NCI-H2107 treated with DMSO at 0.1 percent for 48 hours (cell line): Measurements from ENCODE around the gene PTPRQ.

Source experiments
- DNase-seq: peaks from one replicate; lab custom pipeline; 2025; ENCODE audit not compliant: unreplicated experiment; lab: John Stamatoyannopoulos, UW

The PTPRQ gene

GRCh38 chr12:80698256-80698655 lies 254.2 kb downstream of the PTPRQ start:
- no peak for DNase-seq

- DNase-seq = no peak
These were observed 255.0 kb downstream of the PTPRQ start for GRCh38 chr12:80698847-80699542.

GRCh38 chr12:80700327-80700726 lies 256.3 kb downstream of the PTPRQ start:
- no peak for DNase-seq

DNA sequence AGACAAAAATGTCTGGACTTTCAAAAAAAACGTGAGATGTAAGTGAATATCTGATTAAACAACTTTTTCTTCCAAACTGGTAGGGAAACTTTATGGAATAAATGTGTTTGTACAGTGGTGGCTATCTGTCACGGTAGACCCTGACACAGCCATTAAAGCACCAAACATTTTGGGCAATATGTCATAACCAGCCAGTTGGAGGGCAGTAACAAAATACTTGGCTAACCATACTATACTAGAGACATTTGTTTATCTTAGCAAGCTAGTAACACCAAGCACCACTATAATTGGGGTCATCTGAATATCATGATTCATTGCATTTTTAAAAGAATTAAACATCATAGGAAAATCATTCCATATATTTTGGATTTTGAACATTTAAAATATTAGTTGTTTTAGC lies 257.4 kb downstream of the PTPRQ start:
- no peak for DNase-seq

DNA sequence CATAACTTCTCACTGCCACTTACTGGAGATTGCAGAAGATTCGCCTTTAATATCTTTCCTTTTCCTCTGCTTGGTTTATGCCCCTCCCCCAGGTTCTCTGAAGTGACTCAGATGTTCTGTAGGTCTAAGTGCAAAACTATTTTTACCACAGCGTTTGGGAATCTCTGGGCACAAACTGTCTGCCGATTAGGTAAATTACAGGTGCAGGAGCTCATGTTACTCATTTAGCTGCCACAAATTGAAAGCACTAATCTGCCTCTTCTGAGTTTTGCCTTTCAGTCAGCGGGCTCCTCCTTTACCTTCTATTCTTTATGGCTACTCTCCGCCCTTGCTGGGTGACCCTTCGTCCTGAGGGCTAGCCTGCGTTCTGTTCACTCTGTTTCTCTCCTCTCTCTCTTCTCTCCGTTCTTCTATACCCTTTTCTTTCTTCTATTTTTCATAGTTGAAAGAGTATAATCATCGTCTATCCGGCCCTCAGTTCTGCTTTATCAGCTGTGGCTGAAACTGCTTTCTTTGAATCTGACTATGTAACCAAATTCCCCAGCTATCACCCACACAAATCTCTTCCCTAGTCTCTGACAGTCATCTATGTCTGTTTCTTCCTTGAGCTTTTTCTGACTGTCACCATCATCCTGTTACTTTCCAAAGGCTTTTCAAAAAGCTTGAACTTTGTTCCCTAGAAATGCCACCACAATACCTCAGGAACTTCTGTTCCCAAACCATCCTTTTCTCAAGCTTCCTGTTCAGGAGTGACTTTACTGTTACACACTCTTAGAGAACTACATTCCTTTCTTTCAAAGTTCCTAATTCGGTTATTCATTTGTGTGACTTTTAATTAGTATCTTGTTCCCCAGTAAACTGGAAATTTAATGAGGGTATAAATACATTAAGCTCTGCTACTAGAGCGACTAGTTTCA lies 259.1 kb downstream of the PTPRQ start:
- DNase-seq = peak; percentile 87

GRCh38 chr12:80704420-80704819 lies 260.4 kb downstream of the PTPRQ start:
- no peak for DNase-seq

- no peak for DNase-seq
These were observed 263.2 kb downstream of the PTPRQ start, which contains the start of gene MYF6 for GRCh38 chr12:80707126-80707829. MYF6 (plus strand) TSS chr12:80707634; CDS start chr12:80707720, 86 bp downstream.

DNA sequence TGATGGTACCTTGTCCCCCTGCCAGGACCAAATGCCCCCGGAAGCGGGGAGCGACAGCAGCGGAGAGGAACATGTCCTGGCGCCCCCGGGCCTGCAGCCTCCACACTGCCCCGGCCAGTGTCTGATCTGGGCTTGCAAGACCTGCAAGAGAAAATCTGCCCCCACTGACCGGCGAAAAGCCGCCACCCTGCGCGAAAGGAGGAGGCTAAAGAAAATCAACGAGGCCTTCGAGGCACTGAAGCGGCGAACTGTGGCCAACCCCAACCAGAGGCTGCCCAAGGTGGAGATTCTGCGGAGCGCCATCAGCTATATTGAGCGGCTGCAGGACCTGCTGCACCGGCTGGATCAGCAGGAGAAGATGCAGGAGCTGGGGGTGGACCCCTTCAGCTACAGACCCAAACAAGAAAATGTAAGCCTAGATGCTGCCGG lies 263.8 kb downstream of the PTPRQ start:
- no peak for DNase-seq

DNA sequence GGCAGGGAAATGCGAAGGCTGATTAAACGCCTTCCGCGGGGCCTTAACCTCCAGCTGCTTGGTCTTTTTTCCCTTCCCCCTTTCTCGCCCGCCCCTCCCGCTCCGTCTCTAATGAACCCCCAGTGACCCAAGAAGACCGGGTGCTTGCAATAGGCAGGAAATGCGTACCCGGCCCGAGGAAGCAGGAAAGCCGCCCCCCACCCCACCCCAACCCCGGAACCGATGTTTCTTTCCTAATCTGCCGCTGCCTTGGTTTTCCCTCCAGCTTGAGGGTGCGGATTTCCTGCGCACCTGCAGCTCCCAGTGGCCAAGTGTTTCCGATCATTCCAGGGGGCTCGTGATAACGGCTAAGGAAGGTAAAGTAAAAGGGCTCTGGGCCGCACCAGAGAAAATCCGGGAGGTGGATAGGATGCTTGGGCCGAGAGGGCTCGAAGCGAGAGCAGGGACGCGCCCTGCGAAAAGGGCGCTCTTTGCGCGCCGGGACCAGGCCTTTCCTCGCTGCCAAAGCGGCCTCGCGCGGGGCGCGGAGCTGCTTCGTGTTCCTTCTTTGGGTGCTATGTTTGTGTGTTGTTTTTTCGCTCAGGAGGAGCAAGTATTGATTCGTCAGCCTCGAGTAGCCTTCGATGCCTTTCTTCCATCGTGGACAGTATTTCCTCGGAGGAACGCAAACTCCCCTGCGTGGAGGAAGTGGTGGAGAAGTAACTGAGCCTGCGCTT lies 264.4 kb downstream of the PTPRQ start:
- no peak for DNase-seq

GRCh38 chr12:80708975-80709328 lies 264.9 kb downstream of the PTPRQ start:
- no peak for DNase-seq

DNA sequence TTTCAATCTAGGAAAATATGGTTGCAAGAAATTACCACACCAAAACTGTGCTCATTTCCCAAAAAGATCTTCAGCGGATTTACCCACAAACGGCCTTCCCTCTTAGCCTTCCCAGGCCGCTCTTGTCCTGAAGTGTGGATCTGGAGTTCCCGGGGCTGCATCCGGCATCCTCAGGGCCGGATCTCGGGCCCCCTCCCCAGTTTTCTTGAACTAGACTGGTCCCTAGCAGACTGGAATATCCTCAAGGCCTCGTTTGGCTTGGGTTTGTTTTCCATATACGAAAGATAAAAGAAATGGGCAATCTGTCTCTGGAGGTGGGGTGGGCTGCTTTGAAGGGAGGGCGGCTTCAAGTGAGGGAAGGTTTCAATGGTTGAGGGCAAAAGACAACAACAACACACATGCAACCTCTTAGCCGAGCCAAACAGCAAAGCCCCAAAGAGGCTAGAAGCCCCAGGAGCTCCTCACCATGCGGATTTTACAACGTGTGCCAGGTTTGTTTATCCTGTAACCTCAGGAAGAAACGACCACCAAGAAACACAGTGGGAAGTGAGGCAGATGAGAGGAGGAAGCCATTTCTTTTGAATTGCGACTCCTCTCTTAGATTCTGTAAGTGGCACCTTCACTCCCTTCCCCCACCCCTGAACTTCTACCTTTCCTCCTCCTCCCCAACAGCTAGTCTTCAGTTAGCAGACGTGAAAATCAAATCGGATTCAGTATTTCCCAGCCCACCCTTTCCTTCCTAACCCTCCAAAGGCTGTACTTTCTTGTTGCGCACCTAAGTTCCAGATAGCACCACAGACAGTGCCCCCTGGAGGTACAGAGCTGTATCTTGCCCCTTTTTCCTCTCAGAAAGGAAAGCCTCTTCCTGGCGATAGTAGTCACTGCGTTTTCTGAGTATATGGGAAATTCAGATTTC lies 266.0 kb downstream of the PTPRQ start:
- DNase-seq = no peak

DNA sequence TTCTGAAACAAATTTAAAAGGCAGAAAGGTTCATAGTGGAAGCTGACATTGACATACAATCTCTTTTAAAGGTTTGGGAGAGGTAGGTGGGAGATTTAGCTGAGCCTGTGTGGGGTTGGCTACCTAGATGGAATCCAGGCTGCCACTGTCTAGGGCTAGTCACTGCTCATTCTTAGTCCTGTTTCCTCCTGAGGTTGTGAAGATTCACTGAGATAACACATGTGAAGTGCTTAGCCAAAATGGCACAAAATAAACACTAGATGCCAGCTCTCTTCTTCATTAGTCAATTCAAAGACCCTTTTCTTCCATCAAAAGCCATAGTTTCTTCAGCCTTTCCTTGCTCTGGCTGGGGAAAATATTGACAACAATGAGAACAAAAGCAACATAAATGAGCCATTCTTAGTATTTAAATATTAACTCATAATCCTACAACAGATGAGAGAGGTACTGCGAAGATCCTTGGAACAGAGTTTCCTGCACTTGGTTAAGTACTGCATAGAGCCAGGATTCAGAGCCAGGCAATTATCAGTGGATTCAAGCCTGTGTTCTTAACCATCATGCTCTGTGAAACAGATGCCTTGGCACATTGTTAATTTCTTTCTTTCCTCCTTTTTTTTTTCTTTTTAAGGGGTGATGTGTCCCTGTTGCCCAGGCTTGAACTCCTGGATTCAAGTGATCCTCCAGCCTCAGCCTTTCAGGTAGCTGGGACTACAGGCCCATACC lies 266.9 kb downstream of the PTPRQ start:
- no peak for DNase-seq

- DNase-seq = no peak
These were observed 267.8 kb downstream of the PTPRQ start for GRCh38 chr12:80711866-80712265.

DNA sequence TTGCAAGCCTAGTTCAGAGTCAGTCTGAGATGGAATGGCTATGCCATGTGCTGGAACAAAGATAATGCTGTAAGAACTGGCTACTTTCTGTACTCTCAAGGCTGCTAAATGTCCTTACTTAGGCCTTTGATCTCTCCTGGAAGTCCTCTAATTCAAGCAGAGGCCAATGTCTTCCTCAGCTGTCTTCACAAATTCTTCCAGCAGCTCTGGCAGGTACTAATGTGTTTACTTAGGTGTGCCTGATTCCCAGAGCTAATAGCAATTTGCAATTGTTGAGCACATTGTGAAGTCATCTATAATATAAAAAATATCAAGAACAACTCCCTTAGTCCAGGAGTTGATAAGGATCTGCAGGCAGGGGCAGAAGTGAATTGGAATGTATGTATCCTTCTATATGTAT lies 268.8 kb downstream of the PTPRQ start:
- no peak for DNase-seq

- no peak for DNase-seq
These were observed 269.4 kb downstream of the PTPRQ start for GRCh38 chr12:80713419-80713818.

- DNase-seq = no peak
These were observed 270.0 kb downstream of the PTPRQ start for GRCh38 chr12:80714055-80714454.

- no peak for DNase-seq
These were observed 270.8 kb downstream of the PTPRQ start for GRCh38 chr12:80714846-80715245.

DNA sequence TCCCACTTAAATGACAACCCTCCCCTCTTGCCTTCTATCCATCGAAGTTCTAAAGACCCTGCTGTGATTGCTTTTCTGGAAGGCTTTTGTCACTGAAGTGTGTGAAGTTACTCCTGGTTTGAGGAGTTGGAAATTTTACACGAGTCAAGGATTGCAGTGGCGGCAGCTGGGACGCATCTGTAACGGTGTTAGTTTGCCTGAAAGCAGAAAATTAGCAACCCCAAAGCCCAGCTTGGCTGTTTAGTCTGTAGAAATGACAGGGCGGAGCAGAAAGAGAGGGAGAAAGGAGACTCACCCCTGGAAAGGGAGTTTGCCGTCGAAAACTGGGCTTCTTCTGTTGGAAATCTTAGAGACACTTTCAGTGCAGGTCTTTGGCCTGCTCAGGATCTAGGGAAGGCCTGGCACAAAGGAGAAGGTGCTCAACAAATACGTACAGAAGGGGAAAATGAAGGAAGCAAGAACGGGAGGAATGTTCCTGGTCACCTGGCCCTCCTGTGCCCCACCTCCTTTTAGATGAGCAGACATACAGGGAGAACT lies 271.7 kb downstream of the PTPRQ start:
- no peak for DNase-seq
